ENCODE measurements around the gene LEMD2. TPM values are rescaled to one million over a fixed set of nuclear protein-coding genes. Genes with fewer than 3 reads are reported as not detected.

Gene LEMD2
- total RNA-seq, 1 donor from 2014 or later: 78.0 TPM

- DNase-seq (ENCODE audit: low read depth): no peak
- no peak overlapping the region for H3K4me3 ChIP-seq (ENCODE audit: low read depth, low read length)
- TF ChIP-seq, protein P1, sequence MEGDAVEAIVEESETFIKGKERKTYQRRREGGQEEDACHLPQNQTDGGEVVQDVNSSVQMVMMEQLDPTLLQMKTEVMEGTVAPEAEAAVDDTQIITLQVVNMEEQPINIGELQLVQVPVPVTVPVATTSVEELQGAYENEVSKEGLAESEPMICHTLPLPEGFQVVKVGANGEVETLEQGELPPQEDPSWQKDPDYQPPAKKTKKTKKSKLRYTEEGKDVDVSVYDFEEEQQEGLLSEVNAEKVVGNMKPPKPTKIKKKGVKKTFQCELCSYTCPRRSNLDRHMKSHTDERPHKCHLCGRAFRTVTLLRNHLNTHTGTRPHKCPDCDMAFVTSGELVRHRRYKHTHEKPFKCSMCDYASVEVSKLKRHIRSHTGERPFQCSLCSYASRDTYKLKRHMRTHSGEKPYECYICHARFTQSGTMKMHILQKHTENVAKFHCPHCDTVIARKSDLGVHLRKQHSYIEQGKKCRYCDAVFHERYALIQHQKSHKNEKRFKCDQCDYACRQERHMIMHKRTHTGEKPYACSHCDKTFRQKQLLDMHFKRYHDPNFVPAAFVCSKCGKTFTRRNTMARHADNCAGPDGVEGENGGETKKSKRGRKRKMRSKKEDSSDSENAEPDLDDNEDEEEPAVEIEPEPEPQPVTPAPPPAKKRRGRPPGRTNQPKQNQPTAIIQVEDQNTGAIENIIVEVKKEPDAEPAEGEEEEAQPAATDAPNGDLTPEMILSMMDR (IDR thresholded peaks at IDR 0.05; ENCODE audit: insufficient read depth, low read length, poor library complexity, severe bottlenecking): no peak
- no peaks in the 10 kb centered on the region for H3K27me3 ChIP-seq (ENCODE audit: control insufficient read depth, insufficient read depth, low read length)
- no peaks in the 10 kb centered on the region for H3K36me3 ChIP-seq (ENCODE audit: control insufficient read depth, insufficient read depth, low read length)
These were observed 36.3 kb downstream of the LEMD2 start for GRCh38 chr6:33752646-33753015.

DNA sequence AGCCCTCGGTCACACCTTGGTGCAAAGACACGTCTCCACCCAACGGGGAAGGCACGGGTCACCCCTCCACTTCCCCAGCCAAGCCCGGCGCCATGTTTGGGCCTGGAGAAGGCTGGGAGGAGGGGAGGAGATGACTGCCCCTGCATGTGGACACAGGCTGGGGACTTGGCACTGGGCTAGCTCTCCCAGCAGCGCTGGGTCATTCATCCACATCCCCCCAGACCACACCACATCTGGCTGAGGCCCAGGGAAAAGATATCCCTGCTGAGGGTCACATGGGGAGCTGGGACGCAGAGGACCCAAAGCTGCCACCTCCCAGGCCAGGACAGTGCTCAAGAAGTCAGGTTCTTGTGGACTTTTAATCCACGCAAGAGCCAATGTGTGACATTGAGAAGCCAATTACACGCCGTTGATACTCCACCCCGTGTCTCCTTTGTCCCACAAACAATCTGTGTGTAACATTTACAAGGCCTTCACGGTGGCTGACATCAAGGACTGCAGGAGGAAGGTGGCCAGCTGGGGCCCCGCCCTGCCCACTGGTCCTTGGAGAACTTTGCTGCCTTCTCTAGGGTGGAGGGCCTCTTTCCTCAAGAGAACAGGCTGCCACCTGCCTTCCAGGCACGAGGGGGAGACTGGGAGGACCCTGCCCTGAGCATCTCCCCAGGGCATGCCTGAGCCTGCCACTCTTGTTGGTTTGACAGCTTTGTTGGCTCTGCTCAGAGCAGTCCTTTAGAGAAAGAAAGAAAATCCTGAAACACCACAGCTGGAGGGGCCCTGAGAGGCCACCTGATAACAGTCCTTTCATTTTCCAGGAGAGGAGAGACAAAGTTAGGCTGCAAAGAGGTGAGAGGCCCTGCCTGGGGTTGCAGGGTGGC is 36.9 kb downstream of the LEMD2 start:
- Histone ChIP-seq H3K4me3 (ENCODE audit: low read depth, low read length) (no peak overlapping the region), H3K36me3 (ENCODE audit: control insufficient read depth, insufficient read depth, low read length) (no peaks in the 10 kb centered on the region), H3K27me3 (ENCODE audit: control insufficient read depth, insufficient read depth, low read length) (no peaks in the 10 kb centered on the region)
- TF ChIP-seq, protein P1 (IDR thresholded peaks at IDR 0.05; ENCODE audit: insufficient read depth, low read length, poor library complexity, severe bottlenecking): no peak
- DNase-seq (ENCODE audit: low read depth): no peak

DNA sequence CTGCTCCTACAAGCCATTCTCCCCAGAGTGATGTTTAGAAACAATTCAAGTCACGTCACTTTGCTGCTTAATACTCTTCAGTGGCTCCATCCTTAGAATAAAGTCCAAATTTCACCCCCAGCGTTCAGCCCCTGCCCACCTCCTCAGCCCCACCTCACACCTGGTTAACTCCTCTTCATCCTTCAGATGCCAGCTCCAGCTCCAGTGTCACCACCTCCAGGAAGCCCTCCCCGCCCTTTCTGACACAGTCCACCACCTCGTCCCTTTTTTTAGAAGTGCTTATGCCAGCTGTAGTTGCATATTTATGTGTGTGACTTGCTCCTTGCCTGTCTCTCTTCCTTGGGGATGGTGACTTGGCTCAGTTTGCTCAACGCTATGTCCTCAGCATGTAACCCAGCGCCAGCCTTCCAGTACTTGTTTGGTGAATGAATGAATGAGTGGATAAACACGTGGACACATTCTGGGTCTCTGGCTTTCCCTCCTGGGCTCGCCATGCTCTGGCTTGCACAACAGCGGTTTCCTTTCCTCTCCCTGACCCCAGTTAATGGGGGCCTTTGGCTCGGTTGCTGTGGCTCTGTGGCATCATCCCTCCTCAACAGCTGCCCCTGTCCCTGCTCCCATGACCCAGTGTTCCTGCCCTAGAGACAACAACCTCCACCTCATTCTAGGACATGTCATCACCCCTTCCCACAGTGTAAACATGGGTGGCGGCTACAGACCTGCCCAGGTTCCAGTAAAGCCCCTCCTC is 38.5 kb downstream of the LEMD2 start:
- no peak overlapping the region for H3K4me3 ChIP-seq (ENCODE audit: low read depth, low read length)
- H3K36me3 ChIP-seq (ENCODE audit: control insufficient read depth, insufficient read depth, low read length): no peaks in the 10 kb centered on the region
- TF ChIP-seq, protein P1 (IDR thresholded peaks at IDR 0.05; ENCODE audit: insufficient read depth, low read length, poor library complexity, severe bottlenecking): no peak
- no peaks in the 10 kb centered on the region for H3K27me3 ChIP-seq (ENCODE audit: control insufficient read depth, insufficient read depth, low read length)
- no peak for DNase-seq (ENCODE audit: low read depth)

- no peaks in the 10 kb centered on the region for H3K36me3 ChIP-seq (ENCODE audit: control insufficient read depth, insufficient read depth, low read length)
These were observed 39.5 kb downstream of the LEMD2 start for GRCh38 chr6:33749401-33749800.

GRCh38 chr6:33748841-33749240 is 40.1 kb downstream of the LEMD2 start:
- Histone ChIP-seq H3K27me3 (ENCODE audit: control insufficient read depth, insufficient read depth, low read length) (no peaks in the 10 kb centered on the region), H3K4me3 (ENCODE audit: low read depth, low read length) (no peak overlapping the region), H3K36me3 (ENCODE audit: control insufficient read depth, insufficient read depth, low read length) (no peaks in the 10 kb centered on the region)
- TF ChIP-seq, protein P1 (IDR thresholded peaks at IDR 0.05; ENCODE audit: insufficient read depth, low read length, poor library complexity, severe bottlenecking): no peak
- DNase-seq (ENCODE audit: low read depth): no peak

More at GRCh38 chr6:33749401-33749800, 39.5 kb downstream of the LEMD2 start:
- no peaks in the 10 kb centered on the region for H3K27me3 ChIP-seq (ENCODE audit: control insufficient read depth, insufficient read depth, low read length)
- TF ChIP-seq, protein P1 (IDR thresholded peaks at IDR 0.05; ENCODE audit: insufficient read depth, low read length, poor library complexity, severe bottlenecking): no peak
- no peak overlapping the region for H3K4me3 ChIP-seq (ENCODE audit: low read depth, low read length)
- DNase-seq (ENCODE audit: low read depth): no peak
